ENCODE data around the gene ARHGAP32.

DNA sequence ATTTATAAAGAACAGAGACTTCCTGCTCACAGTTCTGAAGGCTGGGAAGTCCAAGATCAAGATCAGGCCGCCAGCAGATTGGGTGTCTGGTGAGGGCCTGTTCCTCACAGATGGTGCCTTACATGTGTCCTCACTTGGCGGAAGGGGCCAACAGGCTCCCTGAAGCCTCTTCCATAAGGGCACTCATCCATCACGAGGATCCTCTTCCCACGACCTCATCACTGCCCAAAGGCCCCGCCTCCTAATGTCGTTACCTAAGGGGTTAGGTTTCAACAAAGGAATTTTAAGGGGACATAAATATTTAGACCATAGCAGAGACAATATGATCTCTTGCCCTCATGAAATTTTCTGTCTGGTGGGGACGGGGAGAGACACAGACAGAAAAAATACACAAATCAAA is 268.0 kb downstream of the ARHGAP32 start:
- TF ChIP-seq, protein P1, sequence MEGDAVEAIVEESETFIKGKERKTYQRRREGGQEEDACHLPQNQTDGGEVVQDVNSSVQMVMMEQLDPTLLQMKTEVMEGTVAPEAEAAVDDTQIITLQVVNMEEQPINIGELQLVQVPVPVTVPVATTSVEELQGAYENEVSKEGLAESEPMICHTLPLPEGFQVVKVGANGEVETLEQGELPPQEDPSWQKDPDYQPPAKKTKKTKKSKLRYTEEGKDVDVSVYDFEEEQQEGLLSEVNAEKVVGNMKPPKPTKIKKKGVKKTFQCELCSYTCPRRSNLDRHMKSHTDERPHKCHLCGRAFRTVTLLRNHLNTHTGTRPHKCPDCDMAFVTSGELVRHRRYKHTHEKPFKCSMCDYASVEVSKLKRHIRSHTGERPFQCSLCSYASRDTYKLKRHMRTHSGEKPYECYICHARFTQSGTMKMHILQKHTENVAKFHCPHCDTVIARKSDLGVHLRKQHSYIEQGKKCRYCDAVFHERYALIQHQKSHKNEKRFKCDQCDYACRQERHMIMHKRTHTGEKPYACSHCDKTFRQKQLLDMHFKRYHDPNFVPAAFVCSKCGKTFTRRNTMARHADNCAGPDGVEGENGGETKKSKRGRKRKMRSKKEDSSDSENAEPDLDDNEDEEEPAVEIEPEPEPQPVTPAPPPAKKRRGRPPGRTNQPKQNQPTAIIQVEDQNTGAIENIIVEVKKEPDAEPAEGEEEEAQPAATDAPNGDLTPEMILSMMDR (IDR thresholded peaks at IDR 0.05): no peak
- TF ChIP-seq POLR2A (IDR thresholded peaks at IDR 0.05): no peak
